HL-60 (cell line): ENCODE results near the gene BMP7.

Experiments
- DNase-seq, 2 experiments: peaks; one replicate each; pipeline ENCODE4 v3.0.0-alpha.2; 2010 to 2020; ENCODE audit warnings: low read depth in 1 of 2, low spot score in 1 of 2
- H3K27ac ChIP-seq: fragments of 250-450 bp; sonication (Bioruptor Pico); replicated peaks from 2 replicates; pipeline ENCODE4 v1.5.1; 2020; ENCODE audit warnings: mild to moderate bottlenecking, moderate library complexity
- H3K27me3 ChIP-seq: fragments of 250-450 bp; sonication (Bioruptor Pico); 2 replicates; pipeline ENCODE4 v1.5.1; 2021; ENCODE audit warnings: mild to moderate bottlenecking, moderate library complexity; ENCODE audit not compliant: insufficient read depth, poor library complexity, severe bottlenecking
- H3K4me3 ChIP-seq: replicated peaks from 2 replicates; pipeline ENCODE4 v1.5.1; 2011; ENCODE audit warnings: mild to moderate bottlenecking, control low read depth, low read length; ENCODE audit not compliant: insufficient read depth
- CTCF ChIP-seq: IDR thresholded peaks from one replicate; pipeline ENCODE4 v1.5.1; 2011; ENCODE audit warnings: low read length, control low read depth, inconsistent platforms; ENCODE audit not compliant: insufficient read depth
- GABPA ChIP-seq: IDR thresholded peaks from 2 replicates; pipeline ENCODE4 v1.6.1; 2012; ENCODE audit warnings: low read depth
- POLR2AphosphoS5 ChIP-seq: IDR thresholded peaks from 2 replicates; pipeline ENCODE4 v1.6.1; 2012; ENCODE audit warnings: low read depth
- REST ChIP-seq: IDR thresholded peaks from 2 replicates; pipeline ENCODE4 v1.6.1; 2012; ENCODE audit warnings: low read depth; ENCODE audit not compliant: insufficient replicate concordance
- SPI1 ChIP-seq: IDR thresholded peaks from 2 replicates; pipeline ENCODE4 v1.6.1; 2012; ENCODE audit warnings: low read depth, mild to moderate bottlenecking, borderline replicate concordance

Gene BMP7

GRCh38 chr20:57170343-57170742, 96.1 kb downstream of the BMP7 start:
- no peak for DNase-seq
- no peak for TF ChIP-seq CTCF
- TF ChIP-seq POLR2AphosphoS5 = no peak
- TF ChIP-seq REST = no peak
- TF ChIP-seq SPI1 = no peak
- no peak for TF ChIP-seq GABPA
- no peak overlapping the region for H3K27ac ChIP-seq
- H3K27me3 ChIP-seq = no peaks in the 10 kb centered on the region
- no peak overlapping the region for H3K4me3 ChIP-seq

GRCh38 chr20:57169162-57169561, 97.3 kb downstream of the BMP7 start:
- Histone ChIP-seq H3K27ac (no peak overlapping the region), H3K4me3 (no peak overlapping the region), H3K27me3 (no peaks in the 10 kb centered on the region)
- TF ChIP-seq POLR2AphosphoS5 (no peak), CTCF (no peak), GABPA (no peak), SPI1 (no peak), REST (no peak)
- DNase-seq = no peak

- TF ChIP-seq CTCF (no peak), GABPA (no peak), POLR2AphosphoS5 (no peak), SPI1 (no peak), REST (no peak)
- no peak for DNase-seq
- H3K27ac ChIP-seq = no peak overlapping the region
- no peaks in the 10 kb centered on the region for H3K27me3 ChIP-seq
- no peak overlapping the region for H3K4me3 ChIP-seq
These were observed 98.3 kb downstream of the BMP7 start for GRCh38 chr20:57167971-57168701.
